ENCODE data around the gene PSMD9. TPM values are rescaled to one million over a fixed set of nuclear protein-coding genes. Genes with fewer than 3 reads are reported as not detected.
"Not testable (repeated sequence)": the region's sequence is repeated elsewhere in the genome, so short reads cannot be mapped to it uniquely, and the experiment has no call there.

The PSMD9 gene
- total RNA-seq, 2 donors from 2014 or later: 65.0 to 66.0 TPM

DNA sequence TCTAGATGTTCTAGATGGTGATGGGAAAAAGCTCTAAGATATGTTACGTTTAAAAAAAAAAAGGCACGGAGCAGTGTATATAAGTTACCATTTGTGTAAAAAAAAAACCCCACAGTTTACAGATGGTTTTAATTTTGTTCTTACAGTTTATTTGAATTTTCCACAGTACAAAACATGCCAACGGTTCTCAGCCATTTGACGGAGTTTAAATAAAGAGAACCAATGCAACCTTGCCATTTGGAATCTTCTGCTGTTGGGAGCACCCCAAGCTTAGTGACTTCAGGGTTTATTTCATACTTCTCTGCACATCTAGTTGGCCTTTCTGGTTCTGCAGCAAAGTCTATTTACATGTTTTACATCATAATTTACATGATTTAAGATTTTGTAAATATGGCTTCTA lies 22.3 kb upstream of the PSMD9 start:
- ATAC-seq: no peak
- no peaks in the 10 kb centered on the region for H3K9me3 Mint-ChIP-seq
- H3K27ac Mint-ChIP-seq: no peak overlapping the region
- no peaks in the 10 kb centered on the region for H3K36me3 Mint-ChIP-seq
- DNase-seq (ENCODE audit: low spot score in 2 of 2): no peak

DNA sequence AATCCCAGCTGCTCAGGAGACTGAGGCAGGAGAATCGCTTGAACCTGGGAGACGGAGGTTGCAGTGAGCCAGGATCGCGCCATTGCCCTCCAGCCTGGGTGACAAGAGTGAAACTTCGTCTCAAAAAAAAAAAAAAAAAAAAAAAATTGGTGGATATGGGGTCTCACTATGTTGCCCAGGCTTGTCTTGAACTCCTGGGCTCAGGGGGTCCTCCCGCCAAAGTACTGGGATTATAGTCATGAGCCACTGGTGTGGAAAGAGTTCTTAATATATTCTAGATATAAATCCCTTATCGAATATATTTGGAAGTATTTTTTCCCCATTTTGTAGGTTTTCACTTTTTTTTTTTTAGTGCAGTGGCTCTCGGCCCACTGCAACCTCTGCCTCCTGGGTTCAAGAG lies 19.4 kb upstream of the PSMD9 start:
- not testable (repeated sequence) for ATAC-seq; H3K36me3 Mint-ChIP-seq; H3K9me3 Mint-ChIP-seq; DNase-seq (ENCODE audit: low spot score in 2 of 2); H3K27ac Mint-ChIP-seq

DNA sequence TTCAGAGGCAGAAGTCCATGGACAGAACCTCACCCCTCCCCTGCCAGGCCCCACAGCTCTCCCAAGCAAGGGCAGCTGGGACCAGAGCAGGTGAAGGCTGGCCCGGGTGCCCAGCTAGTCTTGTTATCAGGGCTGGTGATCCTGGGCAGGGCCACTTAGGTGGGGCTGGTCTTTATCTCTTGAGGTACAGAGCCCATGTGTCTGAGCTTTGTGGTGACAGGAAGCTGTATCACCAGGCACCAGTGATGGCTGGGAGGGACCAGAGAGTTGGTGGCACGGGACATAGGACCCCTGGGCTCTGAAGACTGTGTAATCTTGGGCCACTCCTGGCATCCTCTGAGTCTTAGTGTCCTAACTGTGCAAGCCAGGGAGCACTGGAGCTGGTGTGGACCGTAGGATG lies 17.1 kb upstream of the PSMD9 start:
- Mint-ChIP-seq H3K9me3 (no peaks in the 10 kb centered on the region), H3K27ac (no peak overlapping the region), H3K36me3 (no peaks in the 10 kb centered on the region)
- DNase-seq (ENCODE audit: low spot score in 2 of 2): no peak
- no peak for ATAC-seq

DNA sequence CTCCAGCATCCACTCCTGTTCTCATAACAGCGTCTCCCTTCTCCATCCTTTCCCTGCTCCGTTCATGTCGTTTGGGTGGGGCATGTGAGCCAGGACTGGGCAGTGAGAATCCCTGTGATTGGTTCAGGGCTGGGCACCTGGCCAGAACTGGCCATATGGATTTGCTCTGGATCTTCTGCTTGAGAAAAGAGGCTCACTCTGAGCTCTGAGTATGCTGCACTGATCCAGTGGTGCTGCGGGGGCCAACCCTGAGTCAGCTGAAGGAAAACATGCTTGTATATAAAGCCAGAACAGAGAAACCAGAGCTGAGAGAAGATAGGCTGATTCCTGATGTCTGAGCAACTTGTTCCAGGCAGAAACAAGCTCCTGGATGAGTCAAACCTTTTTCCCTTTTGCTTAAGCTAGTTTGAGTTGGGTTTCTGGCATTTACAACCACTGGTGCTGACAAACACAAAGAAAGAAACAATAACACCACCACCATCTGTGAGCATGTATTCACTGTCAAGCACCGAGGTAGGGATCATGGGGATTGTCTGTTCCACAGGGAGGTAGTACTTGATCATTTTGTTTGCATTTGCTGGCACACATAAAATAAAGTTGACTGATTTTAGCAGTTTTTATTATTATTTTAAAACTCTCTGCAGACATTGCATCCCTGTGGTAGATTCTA lies 15.9 kb upstream of the PSMD9 start:
- no peaks in the 10 kb centered on the region for H3K36me3 Mint-ChIP-seq
- DNase-seq (ENCODE audit: low spot score in 2 of 2) (no peak), ATAC-seq (peak in 1 of 2 donors; percentile 93)
- H3K27ac Mint-ChIP-seq: peak overlapping the region; percentile 23 to 33
- H3K9me3 Mint-ChIP-seq: no peaks in the 10 kb centered on the region

DNA sequence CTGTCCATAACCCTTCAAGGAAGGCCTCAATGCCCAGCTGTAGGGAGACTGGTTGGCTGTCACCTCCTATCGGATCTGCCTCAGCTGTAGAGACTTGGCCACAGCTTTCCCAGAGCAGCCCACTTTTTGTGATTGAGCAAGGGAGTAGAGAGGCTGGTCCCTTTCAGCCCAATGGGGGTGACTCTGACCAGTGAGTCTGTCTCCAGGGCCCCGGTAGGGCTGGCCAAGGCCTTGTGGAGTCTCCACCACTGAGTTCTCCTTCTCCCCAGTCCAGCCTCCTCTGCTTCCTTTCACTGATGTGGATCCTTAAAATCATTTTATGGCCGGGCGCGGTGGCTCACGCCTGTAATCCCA lies 15.4 kb upstream of the PSMD9 start:
- DNase-seq (ENCODE audit: low spot score in 2 of 2): no peak
- H3K36me3 Mint-ChIP-seq: no peaks in the 10 kb centered on the region
- no peaks in the 10 kb centered on the region for H3K9me3 Mint-ChIP-seq
- no peak overlapping the region for H3K27ac Mint-ChIP-seq
- ATAC-seq: no peak

DNA sequence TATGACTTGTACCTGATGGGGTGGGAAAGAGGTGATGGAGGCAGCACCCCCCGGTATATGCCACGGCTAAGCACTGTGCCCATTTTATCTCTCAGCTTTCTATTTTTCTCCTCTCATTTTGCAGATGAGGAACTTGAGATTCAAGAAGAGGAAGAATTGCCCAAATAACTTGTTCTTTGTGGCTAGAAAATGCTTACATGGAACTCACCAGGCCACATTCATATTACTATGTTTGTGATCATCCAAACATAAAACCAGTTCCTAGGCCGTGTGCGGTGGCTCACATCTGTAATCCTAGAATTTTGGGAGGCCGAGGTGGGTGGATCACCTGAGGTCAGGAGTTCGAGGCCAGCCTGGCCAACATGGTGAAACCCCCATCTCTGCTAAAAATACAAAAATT lies 14.5 kb upstream of the PSMD9 start:
- Mint-ChIP-seq H3K36me3 (no peaks in the 10 kb centered on the region), H3K9me3 (no peaks in the 10 kb centered on the region), H3K27ac (no peak overlapping the region)
- DNase-seq (ENCODE audit: low spot score in 2 of 2) (no peak), ATAC-seq (no peak)

DNA sequence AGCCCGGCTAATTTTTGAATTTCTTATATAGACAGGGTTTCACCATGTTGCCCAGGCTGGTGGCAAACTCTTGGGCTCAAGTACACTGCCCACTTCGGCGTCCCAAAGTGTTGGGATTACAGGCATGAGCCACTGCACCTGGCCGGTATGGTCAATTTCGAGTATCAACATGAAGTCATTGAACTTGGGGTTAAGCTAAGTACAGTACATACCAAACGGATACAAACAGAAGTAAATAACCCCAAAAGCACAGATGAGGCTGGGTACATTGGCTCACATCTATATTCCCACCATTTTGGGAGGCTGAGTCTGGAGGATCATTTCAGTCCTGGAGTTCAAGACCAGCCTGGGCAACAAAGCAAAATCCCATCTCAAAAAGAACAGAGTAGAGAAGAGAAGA lies 13.0 kb upstream of the PSMD9 start:
- H3K27ac Mint-ChIP-seq: no peak overlapping the region
- DNase-seq (ENCODE audit: low spot score in 2 of 2): no peak
- ATAC-seq: no peak
- no peaks in the 10 kb centered on the region for H3K36me3 Mint-ChIP-seq
- no peaks in the 10 kb centered on the region for H3K9me3 Mint-ChIP-seq

DNA sequence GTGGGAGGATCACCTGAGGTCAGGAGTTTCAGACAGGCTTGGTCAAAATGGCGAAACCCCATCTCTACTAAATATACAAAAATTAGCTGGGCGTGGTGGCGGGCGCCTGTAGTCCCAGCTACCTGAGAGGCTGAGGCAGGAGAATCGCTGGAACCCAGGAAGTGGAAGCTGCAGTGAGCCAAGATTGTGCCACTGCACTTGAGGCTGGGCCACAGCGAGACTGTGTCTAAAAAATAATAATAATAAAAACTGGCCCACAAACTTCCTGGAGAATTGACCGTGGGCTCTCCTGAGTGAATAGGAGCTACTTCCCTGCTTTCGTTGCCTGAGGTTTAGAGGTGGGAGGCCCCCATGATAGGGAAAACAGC lies 12.5 kb upstream of the PSMD9 start:
- not testable (repeated sequence) for DNase-seq (ENCODE audit: low spot score in 2 of 2); H3K27ac Mint-ChIP-seq; H3K9me3 Mint-ChIP-seq; ATAC-seq; H3K36me3 Mint-ChIP-seq

DNA sequence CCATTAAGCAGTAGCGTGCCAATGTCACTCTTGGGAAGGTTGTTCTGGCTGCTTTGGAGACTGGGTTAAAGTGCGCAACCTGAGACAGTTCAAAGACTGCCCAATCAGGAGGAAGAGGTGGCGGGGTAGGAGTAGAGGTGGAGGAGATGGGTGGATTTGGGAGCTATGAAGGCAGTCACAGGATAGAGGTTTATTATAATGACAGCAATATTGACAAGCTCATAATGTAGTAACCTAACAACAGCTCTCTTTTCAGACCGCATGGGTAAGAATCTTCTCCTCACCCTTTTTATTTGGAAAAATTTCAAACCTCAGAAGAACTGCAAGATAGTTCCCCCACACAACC lies 5.3 kb upstream of the PSMD9 start:
- Mint-ChIP-seq H3K9me3 (no peaks in the 10 kb centered on the region), H3K27ac (no peak overlapping the region), H3K36me3 (no peaks in the 10 kb centered on the region)
- no peak for ATAC-seq
- DNase-seq (ENCODE audit: low spot score in 2 of 2): no peak

DNA sequence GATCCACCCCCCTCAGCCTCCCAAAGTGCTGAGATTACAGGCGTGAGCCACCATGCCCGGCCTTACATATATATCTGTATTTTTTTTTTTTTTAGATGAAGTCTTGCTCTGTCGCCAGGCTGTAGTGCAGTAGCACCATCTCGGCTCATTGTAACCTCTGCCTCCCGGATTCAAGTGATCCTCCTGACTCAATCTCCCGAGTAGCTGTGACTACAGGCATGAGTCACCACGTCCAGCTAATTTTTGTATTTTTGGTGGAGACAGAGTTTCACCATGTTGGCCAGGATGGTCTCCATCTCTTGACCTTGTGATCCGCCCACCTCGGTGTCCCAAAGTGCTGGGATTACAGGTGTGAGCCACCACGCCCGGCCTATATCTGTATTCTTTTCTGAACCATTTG lies 3.5 kb upstream of the PSMD9 start:
- H3K9me3 Mint-ChIP-seq; ATAC-seq; H3K27ac Mint-ChIP-seq; DNase-seq (ENCODE audit: low spot score in 2 of 2): not testable (repeated sequence)
- peaks cover 7 to 13% of the 10 kb centered on the region in 2 donors for H3K36me3 Mint-ChIP-seq

DNA sequence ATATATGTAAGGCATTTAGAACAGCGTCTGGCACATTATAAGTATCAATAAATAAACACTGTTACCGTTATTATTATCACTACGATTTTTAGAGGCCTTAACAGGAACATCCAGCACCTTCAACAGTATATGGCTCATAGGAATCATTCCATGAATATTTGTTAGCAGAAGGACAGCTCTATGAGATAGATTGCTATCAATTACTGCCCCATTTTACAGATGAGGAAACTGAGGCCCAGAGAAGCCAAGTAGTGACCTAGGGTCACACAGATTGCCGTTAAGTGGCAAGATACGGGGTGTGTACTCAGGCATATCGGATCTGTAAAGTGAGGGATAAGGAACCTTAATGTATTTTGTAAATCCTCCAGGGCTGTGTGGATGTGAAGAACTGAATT lies 510 bp upstream of the PSMD9 start:
- Mint-ChIP-seq H3K9me3 (no peaks in the 10 kb centered on the region), H3K27ac (peak overlapping the region; percentile 94 to 99), H3K36me3 (peaks cover 7 to 13% of the 10 kb centered on the region in 2 donors)
- DNase-seq (ENCODE audit: low spot score in 2 of 2) (no peak), ATAC-seq (no peak)

DNA sequence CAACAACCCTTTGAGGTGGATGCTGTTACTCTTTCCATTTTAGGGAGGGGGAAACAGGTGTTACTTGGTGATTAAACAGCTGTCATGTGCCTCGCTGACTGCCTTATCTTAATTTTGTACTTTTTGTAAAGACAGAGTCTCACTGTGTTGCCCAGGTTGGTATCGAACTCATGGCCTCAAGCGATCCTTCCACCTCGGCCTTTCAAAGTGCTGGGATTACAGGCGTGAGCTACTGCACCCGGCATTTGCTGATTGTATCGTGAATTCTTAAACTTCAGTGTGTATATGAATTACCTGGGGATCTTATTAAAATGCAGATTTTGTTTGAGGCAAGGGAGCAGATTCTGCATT lies 659 bp downstream of the PSMD9 start:
- ATAC-seq (no peak), DNase-seq (ENCODE audit: low spot score in 2 of 2) (no peak)
- Mint-ChIP-seq H3K9me3 (no peaks in the 10 kb centered on the region), H3K36me3 (peaks cover 12 to 13% of the 10 kb centered on the region in 2 donors), H3K27ac (peak overlapping the region; percentile 94 to 99)

DNA sequence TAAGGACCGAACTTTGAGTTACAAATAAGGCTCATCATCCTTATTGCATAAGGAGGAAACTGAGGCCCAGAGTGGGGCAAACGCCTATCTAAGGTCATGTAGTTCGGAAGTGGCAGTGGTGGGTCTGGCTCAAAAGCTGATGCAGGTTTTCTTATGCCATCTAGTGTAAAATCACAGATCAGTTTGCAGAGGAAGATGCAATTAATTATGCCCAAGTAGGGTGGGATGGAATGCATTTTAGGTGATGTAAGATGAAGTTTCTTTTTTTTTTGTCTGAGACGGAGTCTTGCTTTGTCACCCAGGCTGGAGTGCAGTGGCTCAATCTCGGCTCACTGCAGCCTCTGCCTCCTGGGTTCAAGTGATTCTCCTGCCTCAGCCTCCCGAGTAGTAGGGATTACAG lies 1.1 kb downstream of the PSMD9 start:
- Mint-ChIP-seq H3K36me3 (peaks cover 12 to 13% of the 10 kb centered on the region in 2 donors), H3K27ac (peak overlapping the region; percentile 94 to 99)
- H3K9me3 Mint-ChIP-seq; DNase-seq (ENCODE audit: low spot score in 2 of 2); ATAC-seq: not testable (repeated sequence)

DNA sequence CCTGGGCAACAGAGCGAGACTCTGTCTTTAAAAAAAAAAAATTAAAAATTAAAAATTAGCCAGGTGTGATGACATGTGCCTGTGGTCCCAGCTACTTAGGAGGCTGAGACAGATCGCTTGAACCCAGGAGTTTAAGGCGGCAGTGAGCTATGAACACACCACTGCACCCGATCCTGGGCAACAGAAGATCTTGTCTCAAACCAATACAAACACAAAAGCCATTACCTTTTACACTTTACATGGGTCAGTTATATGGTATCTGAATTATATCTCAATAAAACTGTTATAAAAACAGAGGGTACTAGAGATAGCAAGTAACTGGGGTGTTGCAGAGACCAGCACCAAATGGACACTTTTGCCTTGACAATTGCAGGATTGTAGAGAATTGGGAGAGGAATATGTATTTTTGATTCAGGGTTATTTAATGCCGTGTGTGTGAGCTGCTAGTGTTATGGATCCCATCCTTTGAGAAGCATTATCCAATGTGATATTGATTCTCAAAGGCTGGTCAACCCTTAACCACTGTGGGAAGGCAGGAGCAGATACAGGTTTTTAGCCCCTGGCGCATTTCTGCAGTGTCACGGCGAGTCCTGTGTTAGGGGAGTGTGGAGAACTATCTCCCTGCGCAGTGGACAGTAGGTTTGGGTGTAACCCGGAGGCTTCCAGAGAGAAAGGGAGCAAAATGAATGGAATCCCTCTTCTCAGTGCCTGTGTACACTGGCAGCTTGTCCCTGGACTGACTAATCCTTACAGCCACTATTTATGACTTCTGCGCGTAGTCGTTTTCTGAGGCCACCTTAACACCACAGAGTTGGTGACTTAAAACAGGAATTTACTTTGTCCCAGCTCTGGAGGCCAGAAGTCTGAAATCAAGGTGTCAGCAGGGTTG lies 4.3 kb downstream of the PSMD9 start:
- no peak for DNase-seq (ENCODE audit: low spot score in 2 of 2)
- ATAC-seq: no peak
- Mint-ChIP-seq H3K27ac (peak overlapping the region; percentile 74 to 98), H3K9me3 (no peaks in the 10 kb centered on the region), H3K36me3 (peaks cover 13 to 27% of the 10 kb centered on the region in 2 donors)

DNA sequence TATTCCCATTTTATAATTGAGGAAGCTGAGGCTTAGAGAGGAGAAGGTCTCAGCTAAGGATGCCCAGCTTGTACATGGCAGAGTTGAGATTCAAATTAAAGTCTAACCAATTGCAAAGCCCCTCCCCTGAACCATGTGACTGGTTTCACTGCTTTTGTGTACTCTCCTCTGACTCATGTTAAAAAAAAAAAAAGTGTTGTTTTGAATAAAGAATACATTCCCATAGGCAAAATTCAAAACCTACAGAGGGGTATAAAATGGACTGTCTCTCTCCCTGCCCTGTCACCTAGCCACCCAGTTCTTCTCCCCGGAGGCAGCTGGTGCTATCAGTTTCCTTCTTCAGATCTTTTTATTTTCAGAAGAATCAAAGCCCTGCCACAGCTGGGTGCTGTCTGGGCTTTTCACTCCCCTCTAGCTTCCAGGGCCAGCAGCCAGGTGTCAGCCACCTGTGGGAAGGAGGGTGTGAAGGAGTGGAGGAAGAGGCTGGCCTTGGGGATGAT lies 5.4 kb downstream of the PSMD9 start:
- Mint-ChIP-seq H3K9me3 (no peaks in the 10 kb centered on the region), H3K27ac (peak overlapping the region; percentile 74 to 98), H3K36me3 (peaks cover 7 to 21% of the 10 kb centered on the region in 2 donors)
- ATAC-seq: peak; percentile 73 to 82
- peak in 1 of 2 donors; percentile 28 for DNase-seq (ENCODE audit: low spot score in 2 of 2)

DNA sequence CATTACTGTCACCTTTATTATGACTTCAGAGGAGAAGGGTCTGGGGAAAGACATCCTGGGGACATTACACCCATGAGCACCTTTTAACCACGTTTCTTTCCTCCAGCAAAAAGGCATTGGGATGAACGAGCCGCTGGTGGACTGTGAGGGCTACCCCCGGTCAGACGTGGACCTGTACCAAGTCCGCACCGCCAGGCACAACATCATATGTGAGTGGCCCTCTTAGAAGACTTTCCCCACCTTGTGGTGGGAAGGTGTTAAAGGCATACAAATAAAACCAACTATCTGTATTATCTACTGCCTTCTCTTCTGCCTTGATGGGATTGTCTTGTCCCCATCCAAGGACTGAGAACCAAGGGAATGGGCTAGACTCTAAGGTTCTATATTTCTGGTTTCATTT lies 6.0 kb downstream of the PSMD9 start:
- no peaks in the 10 kb centered on the region for H3K9me3 Mint-ChIP-seq
- DNase-seq (ENCODE audit: low spot score in 2 of 2): peak in 1 of 2 donors; percentile 20
- peaks cover 1 to 20% of the 10 kb centered on the region in 2 donors for H3K36me3 Mint-ChIP-seq
- ATAC-seq: no peak
- H3K27ac Mint-ChIP-seq: peak overlapping the region; percentile 74 to 98

DNA sequence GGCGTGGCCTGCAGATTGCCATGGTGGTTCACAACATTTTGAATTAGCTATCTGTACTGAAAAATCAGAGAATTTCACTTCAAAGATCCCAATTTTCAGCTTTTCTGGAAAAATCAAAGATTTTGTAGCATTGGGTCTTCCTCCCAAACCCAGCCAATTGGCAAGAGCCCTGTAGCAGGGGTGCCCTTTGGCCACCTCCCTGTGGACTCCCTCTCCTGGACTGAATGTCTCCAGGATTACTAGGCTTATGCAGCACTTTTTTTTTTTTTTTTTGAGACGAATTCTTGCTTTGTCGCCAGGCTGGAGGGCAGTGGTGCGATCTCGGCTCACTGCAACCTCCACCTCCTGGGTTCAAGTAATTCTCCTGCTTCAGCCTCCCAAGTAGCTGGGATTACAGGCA lies 9.7 kb downstream of the PSMD9 start:
- ATAC-seq (no peak), DNase-seq (ENCODE audit: low spot score in 2 of 2) (no peak)
- H3K36me3 Mint-ChIP-seq: peaks cover 0 to 20% of the 10 kb centered on the region in 2 donors
- H3K27ac Mint-ChIP-seq: no peak overlapping the region
- H3K9me3 Mint-ChIP-seq: no peaks in the 10 kb centered on the region

DNA sequence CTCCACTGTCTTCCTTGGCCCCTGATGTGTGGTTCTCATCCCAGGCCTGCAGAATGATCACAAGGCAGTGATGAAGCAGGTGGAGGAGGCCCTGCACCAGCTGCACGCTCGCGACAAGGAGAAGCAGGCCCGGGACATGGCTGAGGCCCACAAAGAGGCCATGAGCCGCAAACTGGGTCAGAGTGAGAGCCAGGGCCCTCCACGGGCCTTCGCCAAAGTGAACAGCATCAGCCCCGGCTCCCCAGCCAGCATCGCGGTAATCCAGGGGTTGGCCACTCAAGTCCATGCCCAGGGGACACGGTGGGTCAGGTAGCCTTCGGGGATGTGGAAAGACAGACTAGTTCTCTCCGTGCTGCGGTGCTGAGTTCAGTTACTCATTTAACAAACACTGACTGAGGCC lies 11.0 kb downstream of the PSMD9 start:
- peak overlapping the region in 1 of 2 donors; percentile 29 for H3K27ac Mint-ChIP-seq
- no peak for ATAC-seq
- H3K36me3 Mint-ChIP-seq: peaks cover 0 to 15% of the 10 kb centered on the region in 2 donors
- no peak for DNase-seq (ENCODE audit: low spot score in 2 of 2)
- H3K9me3 Mint-ChIP-seq: no peaks in the 10 kb centered on the region
